Measurements from ENCODE around the gene KCNB1. TPM values are rescaled to one million over a fixed set of nuclear protein-coding genes. Genes with fewer than 3 reads are reported as not detected.

KCNB1 gene
- total and polyA plus RNA-seq, 12 donors: 0.64 to 4.2 (median 1.1) TPM

DNA sequence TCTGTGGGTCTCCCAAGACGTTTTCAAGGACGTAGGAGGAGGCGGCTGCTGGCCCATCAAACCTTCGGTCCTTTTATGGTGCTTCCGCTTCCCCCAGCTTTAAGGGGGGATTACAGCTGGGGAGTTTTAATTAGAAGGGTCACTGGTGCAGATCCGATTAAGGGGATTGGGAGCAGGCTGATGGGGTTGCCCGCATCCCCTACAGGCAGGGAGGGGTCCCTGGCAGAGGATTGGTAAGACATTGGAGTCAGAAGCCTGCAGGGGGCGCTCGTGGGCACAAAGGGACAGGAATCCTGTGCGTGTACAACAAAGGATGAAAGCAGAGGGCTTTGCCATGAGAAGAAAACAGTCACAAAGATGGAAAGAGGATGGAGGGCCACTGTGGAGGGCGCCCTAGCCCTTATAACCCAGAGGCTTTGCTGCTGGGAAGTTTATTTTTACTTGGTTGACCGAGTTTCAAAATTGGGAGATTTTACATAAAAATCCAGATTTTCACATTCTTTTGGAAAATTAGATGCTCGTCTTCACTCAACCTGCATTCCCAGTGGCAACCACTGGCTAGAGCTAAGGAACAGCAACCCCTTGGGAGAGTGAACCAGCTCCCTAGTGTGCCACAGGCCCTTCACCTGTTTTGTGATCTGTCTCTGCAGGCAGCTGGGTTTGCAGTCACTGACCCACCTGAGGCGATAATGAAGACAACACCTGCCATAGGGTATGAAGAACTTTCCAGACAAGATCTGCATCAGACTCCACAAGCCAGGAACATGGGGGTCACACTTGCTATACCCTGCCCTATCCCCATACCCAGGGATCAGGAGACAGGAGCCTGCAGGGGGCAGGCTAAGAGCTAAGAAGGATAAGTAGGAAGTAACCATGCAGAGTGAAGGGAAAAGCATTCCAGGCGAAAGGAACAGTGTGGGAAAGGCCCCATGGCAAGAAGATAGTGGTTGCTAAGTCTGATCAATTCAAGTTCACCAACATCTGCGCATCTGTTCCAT, 97.7 kb downstream of the KCNB1 start:
- 44 to 49% methylated on average over 16 of the region's 16 CpGs for WGBS, 2 donors
- Histone ChIP-seq H3K27me3 (no peaks in the 10 kb centered on the region), H3K4me3 (no peak overlapping the region), H3K36me3 (no peaks in the 10 kb centered on the region), H3K4me1 (peaks cover 0 to 48% (median 16%) of the 10 kb centered on the region in 9 donors), H3K9me3 (no peaks in the 10 kb centered on the region), H3K27ac (no peak overlapping the region)
- intact Hi-C loops (cut with DNase I): loop anchor here (1.0 to 10.0 kb wide), 10 partner anchors 37 to 100 kb away; partner anchors contain the start of gene KCNB1 (in 6 of the 10)
- TF ChIP-seq, protein P1, sequence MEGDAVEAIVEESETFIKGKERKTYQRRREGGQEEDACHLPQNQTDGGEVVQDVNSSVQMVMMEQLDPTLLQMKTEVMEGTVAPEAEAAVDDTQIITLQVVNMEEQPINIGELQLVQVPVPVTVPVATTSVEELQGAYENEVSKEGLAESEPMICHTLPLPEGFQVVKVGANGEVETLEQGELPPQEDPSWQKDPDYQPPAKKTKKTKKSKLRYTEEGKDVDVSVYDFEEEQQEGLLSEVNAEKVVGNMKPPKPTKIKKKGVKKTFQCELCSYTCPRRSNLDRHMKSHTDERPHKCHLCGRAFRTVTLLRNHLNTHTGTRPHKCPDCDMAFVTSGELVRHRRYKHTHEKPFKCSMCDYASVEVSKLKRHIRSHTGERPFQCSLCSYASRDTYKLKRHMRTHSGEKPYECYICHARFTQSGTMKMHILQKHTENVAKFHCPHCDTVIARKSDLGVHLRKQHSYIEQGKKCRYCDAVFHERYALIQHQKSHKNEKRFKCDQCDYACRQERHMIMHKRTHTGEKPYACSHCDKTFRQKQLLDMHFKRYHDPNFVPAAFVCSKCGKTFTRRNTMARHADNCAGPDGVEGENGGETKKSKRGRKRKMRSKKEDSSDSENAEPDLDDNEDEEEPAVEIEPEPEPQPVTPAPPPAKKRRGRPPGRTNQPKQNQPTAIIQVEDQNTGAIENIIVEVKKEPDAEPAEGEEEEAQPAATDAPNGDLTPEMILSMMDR (IDR thresholded peaks at IDR 0.05): peak; percentile 58 to 81 (median 72)
- ATAC-seq (peak in 6 of 8 donors; percentile 29 to 76 (median 49)), DNase-seq (peak; percentile 75 to 81)

DNA sequence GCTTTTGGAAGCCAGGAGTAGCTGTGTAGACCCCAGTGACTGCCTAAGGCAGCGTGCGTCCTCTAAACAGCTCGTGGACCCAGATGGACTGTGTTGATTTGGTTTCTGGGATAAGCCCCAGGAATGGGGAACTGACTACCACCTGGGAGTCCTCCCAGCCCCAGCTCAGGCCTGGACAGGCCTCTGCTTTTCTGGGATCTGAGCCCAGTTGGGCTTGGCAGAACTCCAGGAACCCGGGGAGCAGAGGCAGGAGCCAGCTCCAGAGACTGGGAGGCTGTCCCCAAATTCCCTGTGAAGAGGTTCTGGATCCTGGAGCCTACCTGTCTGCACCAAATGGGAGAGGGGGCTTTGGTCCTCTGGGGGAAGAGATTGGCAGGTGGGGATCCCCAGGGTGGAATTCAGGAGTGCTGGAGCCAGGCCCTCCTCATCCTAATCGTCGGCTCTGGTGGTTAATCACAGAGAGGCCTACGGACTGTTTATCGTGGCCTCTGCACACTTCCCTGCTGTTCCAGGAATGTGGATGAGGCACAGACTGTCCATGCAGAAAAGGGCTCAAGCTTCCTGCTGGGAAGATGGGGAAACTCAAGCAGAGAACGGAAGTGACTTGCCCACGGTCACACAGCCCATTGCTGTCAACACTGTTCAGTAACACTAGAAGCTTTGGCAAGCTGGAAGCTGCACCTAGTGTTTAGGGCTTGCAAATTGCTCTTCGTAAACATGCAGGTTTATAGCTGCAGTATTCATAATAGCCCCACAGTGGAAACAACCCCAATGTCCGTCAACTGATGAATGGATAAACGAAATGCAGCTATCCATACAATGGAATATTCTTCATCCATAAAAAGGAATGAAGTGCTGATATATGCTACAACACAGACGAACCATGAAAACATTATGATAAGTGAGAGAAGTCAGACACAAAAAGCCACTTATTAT, 100.6 kb downstream of the KCNB1 start:
- Histone ChIP-seq H3K4me3 (no peak overlapping the region), H3K9me3 (no peaks in the 10 kb centered on the region), H3K4me1 (peaks cover 0 to 31% (median 16%) of the 10 kb centered on the region in 9 donors), H3K27ac (peak overlapping the region in 6 of 10 donors; percentile 1 to 68 (median 20)), H3K36me3 (no peaks in the 10 kb centered on the region), H3K27me3 (no peaks in the 10 kb centered on the region)
- WGBS, 2 donors: 53 to 56% methylated on average over 14 of the region's 14 CpGs
- intact Hi-C loops (cut with DNase I): loop anchor here in 7 of 10 donors (5.0 to 10.0 kb wide), 5 partner anchors 35 to 103 kb away; partner anchors contain the start of gene KCNB1 (in 4 of the 7)
- DNase-seq (peak; percentile 80 to 83), ATAC-seq (peak; percentile 83 to 92 (median 88))
- TF ChIP-seq, protein P1 (IDR thresholded peaks at IDR 0.05): no peak

DNA sequence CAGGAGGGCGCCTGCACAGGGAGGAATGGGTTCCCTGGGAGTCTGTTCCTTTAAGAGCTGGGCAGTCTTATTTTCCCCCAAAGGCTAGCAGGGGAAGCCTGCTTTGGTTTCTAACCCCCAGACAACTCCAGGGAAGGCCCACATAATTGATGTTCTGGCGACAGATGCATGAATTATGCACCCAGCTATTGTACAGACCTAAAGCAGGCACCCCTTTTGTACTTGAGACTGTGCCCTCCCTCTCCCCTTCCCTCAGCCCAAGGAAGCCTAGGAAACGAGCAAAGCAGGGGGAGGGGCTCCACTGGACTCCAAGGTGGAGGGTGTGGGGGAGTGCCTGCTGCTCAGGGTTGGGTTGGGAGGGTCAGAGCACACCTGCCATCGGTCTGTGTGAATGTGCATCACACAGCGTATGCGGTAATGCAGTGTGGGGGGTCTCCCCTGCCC, 102.1 kb downstream of the KCNB1 start:
- H3K36me3 ChIP-seq: no peaks in the 10 kb centered on the region
- DNase-seq (no peak), ATAC-seq (no peak)
- no peak overlapping the region for H3K4me3 ChIP-seq
- TF ChIP-seq, protein P1 (IDR thresholded peaks at IDR 0.05): no peak
- intact Hi-C loops (cut with DNase I): loop anchor here in 7 of 10 donors (5.0 to 10.0 kb wide), 5 partner anchors 33 to 104 kb away; partner anchors contain the start of gene KCNB1 (in 4 of the 7)
- H3K4me1 ChIP-seq: peaks cover 0 to 30% (median 16%) of the 10 kb centered on the region in 9 donors
- 43 to 61% methylated on average over 6 of the region's 6 CpGs for WGBS, 2 donors
- no peaks in the 10 kb centered on the region for H3K27me3 ChIP-seq
- H3K27ac ChIP-seq: no peak overlapping the region
- no peaks in the 10 kb centered on the region for H3K9me3 ChIP-seq
